ENCODE data around the gene CDK5RAP1.
A peak's percentile ranks its signal among the peaks of the same experiment; 100 is the strongest.

The CDK5RAP1 gene

DNA sequence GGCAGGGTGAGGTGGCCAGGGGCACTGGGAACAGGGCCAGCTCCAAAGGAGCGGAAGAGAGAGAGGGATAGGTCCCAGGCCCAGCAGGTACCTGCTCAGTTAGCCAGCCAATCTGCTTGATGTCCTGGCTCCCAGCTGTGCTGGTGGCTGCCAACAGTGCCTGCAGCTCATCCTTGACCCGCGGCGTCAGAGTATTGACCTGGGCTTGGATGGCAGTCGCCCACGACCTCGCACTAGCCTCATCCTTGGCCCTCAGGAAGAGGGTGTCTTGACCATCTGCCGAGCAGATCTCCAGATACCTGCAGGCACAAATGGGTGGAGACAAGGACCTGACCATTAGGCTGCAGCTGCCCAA is 11.1 kb upstream of the CDK5RAP1 start:
- H3K27ac ChIP-seq (ENCODE audit: low read length): no peak overlapping the region
- H3K9me3 ChIP-seq (ENCODE audit: insufficient read depth, low read length): peaks cover under 1% of the 10 kb centered on the region; the same call in 1 of the 2 replicates
- no peak overlapping the region for H3K9ac ChIP-seq (ENCODE audit: low read length)
- no peak overlapping the region for H2AFZ ChIP-seq (ENCODE audit: low read depth, low read length)
- H4K20me1 ChIP-seq (ENCODE audit: insufficient read depth, low read length): no peaks in the 10 kb centered on the region
- no peaks in the 10 kb centered on the region for H3K27me3 ChIP-seq (ENCODE audit: low read depth, low read length)
- H3K4me1 ChIP-seq (ENCODE audit: low read length): peaks cover 47% of the 10 kb centered on the region
- no peak for TF ChIP-seq EZH2phosphoT487 (IDR thresholded peaks at IDR 0.05; ENCODE audit: low read depth)
- TF ChIP-seq, protein P1, sequence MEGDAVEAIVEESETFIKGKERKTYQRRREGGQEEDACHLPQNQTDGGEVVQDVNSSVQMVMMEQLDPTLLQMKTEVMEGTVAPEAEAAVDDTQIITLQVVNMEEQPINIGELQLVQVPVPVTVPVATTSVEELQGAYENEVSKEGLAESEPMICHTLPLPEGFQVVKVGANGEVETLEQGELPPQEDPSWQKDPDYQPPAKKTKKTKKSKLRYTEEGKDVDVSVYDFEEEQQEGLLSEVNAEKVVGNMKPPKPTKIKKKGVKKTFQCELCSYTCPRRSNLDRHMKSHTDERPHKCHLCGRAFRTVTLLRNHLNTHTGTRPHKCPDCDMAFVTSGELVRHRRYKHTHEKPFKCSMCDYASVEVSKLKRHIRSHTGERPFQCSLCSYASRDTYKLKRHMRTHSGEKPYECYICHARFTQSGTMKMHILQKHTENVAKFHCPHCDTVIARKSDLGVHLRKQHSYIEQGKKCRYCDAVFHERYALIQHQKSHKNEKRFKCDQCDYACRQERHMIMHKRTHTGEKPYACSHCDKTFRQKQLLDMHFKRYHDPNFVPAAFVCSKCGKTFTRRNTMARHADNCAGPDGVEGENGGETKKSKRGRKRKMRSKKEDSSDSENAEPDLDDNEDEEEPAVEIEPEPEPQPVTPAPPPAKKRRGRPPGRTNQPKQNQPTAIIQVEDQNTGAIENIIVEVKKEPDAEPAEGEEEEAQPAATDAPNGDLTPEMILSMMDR (IDR thresholded peaks at IDR 0.05; ENCODE audit: low read depth, low read length): no peak
- H3K79me2 ChIP-seq (ENCODE audit: low read length): peaks cover 10% of the 10 kb centered on the region; the same call in 1 of the 2 replicates
- H3K36me3 ChIP-seq (replicated peaks; ENCODE audit: low read depth, low read length): peaks cover 15% of the 10 kb centered on the region
- no peak overlapping the region for H3K4me2 ChIP-seq (ENCODE audit: low read length)
- no peak overlapping the region for H3K4me3 ChIP-seq (ENCODE audit: low read length)

DNA sequence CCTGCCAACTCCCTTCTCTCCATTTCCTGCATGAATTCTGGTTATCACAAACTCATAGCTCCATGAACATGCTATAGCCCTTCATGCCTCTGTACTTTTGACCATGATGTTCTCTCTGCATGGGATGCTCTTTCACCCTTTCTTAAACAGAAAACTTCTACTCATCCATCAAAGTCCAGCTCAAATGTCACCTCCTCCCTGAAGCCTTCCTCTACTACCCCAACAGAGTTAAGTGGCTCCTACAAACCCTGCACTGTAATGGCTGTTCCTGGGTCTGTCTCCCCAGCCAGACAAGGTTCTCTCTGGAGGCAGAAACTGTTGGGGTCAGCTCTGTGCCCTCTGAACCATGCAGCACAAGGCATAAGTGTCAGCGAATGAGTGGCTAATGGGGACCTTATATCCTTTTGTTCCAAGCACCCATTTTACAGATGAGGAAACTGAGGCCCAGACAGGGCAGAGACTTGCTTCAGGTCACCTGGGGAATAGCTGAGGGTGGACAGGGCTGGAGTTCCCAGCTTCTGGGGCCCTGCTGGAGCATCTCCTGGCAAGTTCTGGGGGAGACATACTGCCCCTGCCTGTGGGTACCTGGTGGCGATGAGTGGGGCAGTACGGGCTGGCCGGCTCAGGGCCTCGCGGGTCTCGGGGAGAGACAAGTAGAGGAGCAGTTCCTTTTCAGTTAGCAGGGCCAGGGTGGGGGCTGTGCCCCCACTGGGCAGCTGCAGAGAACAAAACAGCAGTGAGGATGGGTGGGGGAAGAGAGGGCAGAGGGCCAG is 10.6 kb upstream of the CDK5RAP1 start:
- peaks cover 7% of the 10 kb centered on the region for H3K9me3 ChIP-seq (ENCODE audit: insufficient read depth, low read length)
- H4K20me1 ChIP-seq (ENCODE audit: insufficient read depth, low read length): no peaks in the 10 kb centered on the region
- H3K27me3 ChIP-seq (ENCODE audit: low read depth, low read length): no peaks in the 10 kb centered on the region
- no peak overlapping the region for H3K4me2 ChIP-seq (ENCODE audit: low read length)
- peaks cover 20% of the 10 kb centered on the region for H3K36me3 ChIP-seq (replicated peaks; ENCODE audit: low read depth, low read length)
- H3K4me1 ChIP-seq (ENCODE audit: low read length): peaks cover 52% of the 10 kb centered on the region
- no peak for TF ChIP-seq EZH2phosphoT487 (IDR thresholded peaks at IDR 0.05; ENCODE audit: low read depth)
- TF ChIP-seq, protein P1 (IDR thresholded peaks at IDR 0.05; ENCODE audit: low read depth, low read length): no peak
- H3K9ac ChIP-seq (ENCODE audit: low read length): no peak overlapping the region
- peaks cover 16% of the 10 kb centered on the region; the same call in 1 of the 2 replicates for H3K79me2 ChIP-seq (ENCODE audit: low read length)
- no peak overlapping the region for H3K4me3 ChIP-seq (ENCODE audit: low read length)
- no peak overlapping the region for H2AFZ ChIP-seq (ENCODE audit: low read depth, low read length)
- no peak overlapping the region for H3K27ac ChIP-seq (ENCODE audit: low read length)

DNA sequence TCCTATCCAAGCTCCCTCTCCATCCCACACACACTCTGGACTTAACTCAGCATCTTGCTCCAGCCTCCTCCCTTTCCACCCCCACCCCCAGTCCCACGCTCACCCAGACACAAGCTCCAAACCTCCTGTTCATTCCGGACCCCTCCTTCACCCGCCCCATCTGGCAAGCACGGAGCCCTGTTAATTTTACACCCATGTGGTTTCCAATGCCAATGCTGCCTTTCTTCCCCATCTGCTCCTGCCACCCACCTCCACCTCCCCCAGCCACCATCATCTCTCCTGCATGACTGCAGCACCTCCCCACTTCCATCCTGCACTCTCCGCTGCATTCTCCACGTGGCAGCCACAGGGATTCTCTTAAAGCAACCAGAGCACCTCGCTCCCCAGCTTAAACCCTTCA is 9.9 kb upstream of the CDK5RAP1 start:
- H3K4me2 ChIP-seq (ENCODE audit: low read length): no peak overlapping the region
- H3K36me3 ChIP-seq (replicated peaks; ENCODE audit: low read depth, low read length): peaks cover 24% of the 10 kb centered on the region
- no peak overlapping the region for H3K9ac ChIP-seq (ENCODE audit: low read length)
- peaks cover 53% of the 10 kb centered on the region for H3K4me1 ChIP-seq (ENCODE audit: low read length)
- no peak overlapping the region for H3K4me3 ChIP-seq (ENCODE audit: low read length)
- H3K79me2 ChIP-seq (ENCODE audit: low read length): peaks cover 20% of the 10 kb centered on the region; the same call in 1 of the 2 replicates
- no peak for TF ChIP-seq EZH2phosphoT487 (IDR thresholded peaks at IDR 0.05; ENCODE audit: low read depth)
- TF ChIP-seq, protein P1 (IDR thresholded peaks at IDR 0.05; ENCODE audit: low read depth, low read length): no peak
- no peaks in the 10 kb centered on the region for H4K20me1 ChIP-seq (ENCODE audit: insufficient read depth, low read length)
- H3K27ac ChIP-seq (ENCODE audit: low read length): no peak overlapping the region
- no peaks in the 10 kb centered on the region for H3K27me3 ChIP-seq (ENCODE audit: low read depth, low read length)
- no peak overlapping the region for H2AFZ ChIP-seq (ENCODE audit: low read depth, low read length)
- peaks cover 7% of the 10 kb centered on the region for H3K9me3 ChIP-seq (ENCODE audit: insufficient read depth, low read length)

DNA sequence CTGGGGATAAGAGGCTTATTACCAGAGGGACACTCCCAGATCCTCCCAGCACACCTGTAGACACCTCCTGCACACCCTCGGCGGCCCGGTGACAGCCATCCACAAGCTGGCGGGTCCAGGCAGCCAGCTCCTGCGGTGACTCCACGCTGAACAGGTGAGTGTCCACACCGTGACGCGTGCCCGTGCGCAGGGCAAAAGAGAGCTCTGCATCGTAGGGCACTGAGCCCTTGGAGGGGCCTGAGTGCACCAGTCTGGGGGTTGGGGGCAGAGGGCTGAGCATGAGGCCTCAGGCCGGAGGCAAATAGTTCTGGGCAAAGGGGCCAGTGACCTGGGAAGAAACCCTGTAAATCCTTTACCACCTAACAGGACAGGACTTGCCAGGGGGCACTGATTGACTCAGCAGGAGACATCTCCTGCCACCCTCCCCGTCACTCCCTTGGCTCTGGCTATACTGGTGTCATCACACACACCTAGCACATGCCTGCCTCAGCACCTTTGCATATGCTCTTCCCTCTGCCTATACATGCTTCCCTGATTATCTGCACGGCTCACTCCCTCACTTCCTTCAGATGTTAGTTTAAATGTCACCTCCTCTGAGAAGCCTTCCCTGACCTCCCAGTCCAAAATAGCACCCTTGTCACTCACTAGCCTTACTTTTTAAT is 8.9 kb upstream of the CDK5RAP1 start:
- Histone ChIP-seq H3K4me3 (ENCODE audit: low read length) (no peak overlapping the region), H3K27ac (ENCODE audit: low read length) (peak overlapping the region; percentile 89; the same call in 1 of the 2 replicates), H2AFZ (ENCODE audit: low read depth, low read length) (no peak overlapping the region), H3K36me3 (replicated peaks; ENCODE audit: low read depth, low read length) (peaks cover 30% of the 10 kb centered on the region), H3K79me2 (ENCODE audit: low read length) (peaks cover 28% of the 10 kb centered on the region), H4K20me1 (ENCODE audit: insufficient read depth, low read length) (no peaks in the 10 kb centered on the region), H3K9me3 (ENCODE audit: insufficient read depth, low read length) (peaks cover 7% of the 10 kb centered on the region), H3K4me1 (ENCODE audit: low read length) (peaks cover 46% of the 10 kb centered on the region), H3K4me2 (ENCODE audit: low read length) (peak overlapping the region; percentile 86), H3K27me3 (ENCODE audit: low read depth, low read length) (no peaks in the 10 kb centered on the region), H3K9ac (ENCODE audit: low read length) (no peak overlapping the region)
- no peak for TF ChIP-seq EZH2phosphoT487 (IDR thresholded peaks at IDR 0.05; ENCODE audit: low read depth)
- TF ChIP-seq, protein P1 (IDR thresholded peaks at IDR 0.05; ENCODE audit: low read depth, low read length): no peak

Data from OCI-LY3 (cell line).